A549 (cell line): ENCODE data around the gene DTNB. TPM values are rescaled to one million over a fixed set of nuclear protein-coding genes. Genes with fewer than 3 reads are reported as not detected.

Source experiments
- ATAC-seq, 2 experiments: fragments of 200-7000 bp in 1 of 2; fragments of >200 bp in 1 of 2; cut with Nextera tagmentation in 1 of 2; cut with Tn5 transposase in 1 of 2; 3 replicates each; pipeline versions ENCODE4 v1.8.0 to v1.9.1; 2018 to 2020; ENCODE audit warnings: mild to moderate bottlenecking in 1 of 2, moderate library complexity in 1 of 2
- CTCF ChIA-PET: fragments of 300-600 bp; sonication (Branson Sonifier 250); formaldehyde crosslinking; extraction: SDS; loops from one replicate; lab custom pipeline; 2021; ENCODE audit warnings: antibody characterized with exemption, inconsistent platforms; lab: Yijun Ruan, JAX
- POLR2A ChIA-PET: fragments of 350-600 bp; formaldehyde crosslinking; extraction: SDS; loops from one replicate; lab custom pipeline; 2021; ENCODE audit warnings: antibody characterized with exemption, inconsistent platforms; lab: Yijun Ruan, JAX
- DNase-seq, 2 experiments: peaks; one replicate each; pipeline versions ENCODE4 v3.0.0 to v3.0.0-alpha.2; 2011 to 2016; ENCODE audit warnings: low read depth in 1 of 2, low spot score in 1 of 2
- FAIRE-seq: peaks from 2 replicates; lab custom pipeline; 2011; peaks lifted over from hg19 to GRCh38; lab: Jason Lieb, UNC
- H3K27ac ChIP-seq, 2 experiments: fragments of >200 bp; sonication (Bioruptor Twin); formaldehyde crosslinking; 3 replicates each; pipeline ENCODE4 v1.5.1; 2016 to 2017
- H3K4me1 ChIP-seq: fragments of >200 bp; sonication (Bioruptor Twin); formaldehyde crosslinking; 3 replicates; pipeline ENCODE4 v1.6.1; 2016
- H3K4me2 ChIP-seq: fragments of >200 bp; sonication (Bioruptor Twin); formaldehyde crosslinking; 3 replicates; pipeline ENCODE4 v1.6.1; 2016
- H3K4me3 ChIP-seq: fragments of >200 bp; sonication (Bioruptor Twin); formaldehyde crosslinking; 3 replicates; pipeline ENCODE4 v1.5.1; 2016
- H3K9me3 ChIP-seq: fragments of >200 bp; sonication (Bioruptor Twin); formaldehyde crosslinking; 3 replicates; pipeline ENCODE4 v1.6.1; 2016
- CHD4 ChIP-seq: fragments of 200-600 bp; sonication (generic); IDR thresholded peaks from 2 replicates; pipeline ENCODE4 v1.6.1; 2016; ENCODE audit warnings: antibody characterized with exemption, mild to moderate bottlenecking, borderline replicate concordance
- E2F6 ChIP-seq: IDR thresholded peaks from 2 replicates; pipeline ENCODE4 v1.6.1; 2012; ENCODE audit warnings: low read depth, borderline replicate concordance
- ESRRA ChIP-seq: fragments of 150-350 bp; IDR thresholded peaks from 2 replicates; pipeline ENCODE4 v1.6.1; 2014; ENCODE audit warnings: mild to moderate bottlenecking, low read length, borderline replicate concordance
- HEYL ChIP-seq: fragments of 250-450 bp; sonication (Bioruptor Pico); IDR thresholded peaks from 2 replicates; pipeline ENCODE4 v1.8.0; 2021; ENCODE audit warnings: mild to moderate bottlenecking, moderate library complexity
- HMGXB4 ChIP-seq: fragments of 250-450 bp; sonication (Bioruptor Pico); IDR thresholded peaks from 2 replicates; pipeline ENCODE4 v1.5.0; 2021; ENCODE audit warnings: mild to moderate bottlenecking, moderate library complexity, borderline replicate concordance
- JUN ChIP-seq, 2 experiments: fragments of >200 bp; sonication (Bioruptor Twin); formaldehyde crosslinking; IDR thresholded peaks; 2 replicates in 1 of 2; 3 replicates in 1 of 2; pipeline ENCODE4 v1.6.1; 2016 to 2017
- JUNB ChIP-seq: fragments of >200 bp; sonication (Bioruptor Twin); formaldehyde crosslinking; IDR thresholded peaks from 2 replicates; pipeline ENCODE4 v1.6.1; 2016
- KDM1A ChIP-seq: fragments of 200-600 bp; sonication (generic); IDR thresholded peaks from 2 replicates; pipeline ENCODE4 v1.6.1; 2016; ENCODE audit warnings: low read depth, mild to moderate bottlenecking
- MAZ ChIP-seq: fragments of 150-350 bp; IDR thresholded peaks from 2 replicates; pipeline ENCODE4 v1.6.1; 2014; ENCODE audit warnings: antibody characterized with exemption, low read depth, low read length, borderline replicate concordance
- NR3C1 ChIP-seq: fragments of >200 bp; sonication (Bioruptor Twin); formaldehyde crosslinking; IDR thresholded peaks from 3 replicates; pipeline ENCODE4 v1.6.1; 2017
- PHF8 ChIP-seq: fragments of 200-600 bp; sonication (generic); IDR thresholded peaks from 2 replicates; pipeline ENCODE4 v1.6.1; 2016; ENCODE audit warnings: low read depth, mild to moderate bottlenecking, antibody characterized with exemption, moderate library complexity, borderline replicate concordance
- POLR2A ChIP-seq: IDR thresholded peaks from 2 replicates; pipeline ENCODE4 v1.6.1; 2012; ENCODE audit warnings: mild to moderate bottlenecking, low read length
- POLR2AphosphoS2 ChIP-seq: conservative IDR thresholded peaks from 2 replicates; pipeline ENCODE4 v1.6.1; 2012; ENCODE audit warnings: low read length, improper control_type of control experiment, inconsistent platforms
- RARB ChIP-seq: fragments of 250-450 bp; sonication (Bioruptor Pico); IDR thresholded peaks from 2 replicates; pipeline ENCODE4 v1.8.0; 2021; ENCODE audit warnings: mild to moderate bottlenecking, moderate library complexity
- SREBF2 ChIP-seq: fragments of 450-650 bp; IDR thresholded peaks from 2 replicates; pipeline ENCODE4 v1.6.1; 2014; ENCODE audit warnings: mild to moderate bottlenecking, moderate library complexity
- TP53 ChIP-seq: fragments of 250-450 bp; sonication (Bioruptor Pico); IDR thresholded peaks from 2 replicates; pipeline ENCODE4 v1.5.0; 2021; ENCODE audit warnings: mild to moderate bottlenecking, moderate library complexity
- ZC3H11A ChIP-seq: fragments of 450-650 bp; IDR thresholded peaks from 2 replicates; pipeline ENCODE4 v1.6.1; 2014; ENCODE audit warnings: antibody characterized with exemption, mild to moderate bottlenecking
- ZFP36 ChIP-seq: fragments of 450-650 bp; IDR thresholded peaks from 2 replicates; pipeline ENCODE4 v1.6.1; 2014; ENCODE audit warnings: borderline replicate concordance; ENCODE audit not compliant: partially characterized antibody
- ZSCAN20 ChIP-seq: fragments of 250-450 bp; sonication (Bioruptor Pico); IDR thresholded peaks from 2 replicates; pipeline ENCODE4 v1.8.0; 2022; ENCODE audit warnings: mild to moderate bottlenecking, moderate library complexity
- WGBS: methylation state at CpG from one replicate; pipeline ENCODE4 v1.1.6; 2017; ENCODE audit errors: missing lambda C conversion rate; 5-methylcytosine and 5-hydroxymethylcytosine counted together
- polyA plus RNA-seq, 4 experiments: library from polyadenylated mRNA; depleted of rRNA in 3 of 4; stranded (reverse); fragments of >200 nt; fragmentation: RNase III in 1 of 4; extraction: RNeasy Plus Mini Kit Qiagen cat#74134 plus additional on column Dnase treatment in 1 of 4; gene quantifications; 2 replicates in 3 of 4; 3 replicates in 1 of 4; pipeline ENCODE4 v1.2.3, GENCODE V29; 2011 to 2017
- TF ChIP-seq, protein P1 (sequence below): IDR thresholded peaks from 2 replicates; pipeline ENCODE4 v1.6.1; 2012
- TF ChIP-seq, protein P2 (sequence below): fragments of 450-650 bp; IDR thresholded peaks from 2 replicates; pipeline ENCODE4 v1.6.1; 2014; ENCODE audit warnings: antibody characterized with exemption

DTNB gene
- polyA plus RNA-seq, 2 of the 4 experiments (the other 2 are of a cell fraction), result 11.2 to 32.6 TPM

DNA sequence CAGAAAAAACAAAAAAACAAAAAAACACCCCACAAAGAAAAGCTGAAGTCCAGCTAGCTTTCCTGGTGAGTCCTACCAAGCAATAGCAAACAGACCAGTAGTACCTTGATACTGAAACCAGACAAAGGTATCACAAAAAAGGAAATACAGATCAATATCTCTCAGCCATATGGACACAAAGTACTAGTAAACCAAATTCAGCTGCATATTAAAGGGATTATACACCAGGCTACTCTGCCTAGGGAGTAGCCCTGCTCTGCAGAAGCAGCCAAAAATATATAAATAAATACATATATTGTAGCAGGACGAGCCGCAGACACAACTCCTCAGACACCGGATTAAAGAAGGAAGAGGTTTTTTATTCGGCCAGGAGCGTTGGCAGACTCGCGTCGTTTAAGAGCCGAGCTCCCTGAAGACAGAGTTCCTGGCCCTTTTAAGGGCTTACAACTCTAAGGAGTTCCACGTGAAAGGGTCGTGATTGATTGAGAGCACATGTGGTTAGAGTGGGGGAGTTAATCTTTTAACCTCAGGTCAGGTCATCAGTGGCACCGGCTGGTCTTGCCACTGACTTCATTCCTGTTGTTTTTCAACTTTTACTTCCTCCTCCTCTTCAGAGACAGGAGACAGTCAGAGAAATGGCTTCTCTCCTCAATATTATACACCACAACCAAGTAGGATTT lies 38.4 kb upstream of the DTNB start:
- H3K27ac ChIP-seq, result no peak overlapping the region
- no peak for TF ChIP-seq HEYL (CRISPR knock-in tag)
- TF ChIP-seq MAZ, result no peak
- TF ChIP-seq, protein P1, sequence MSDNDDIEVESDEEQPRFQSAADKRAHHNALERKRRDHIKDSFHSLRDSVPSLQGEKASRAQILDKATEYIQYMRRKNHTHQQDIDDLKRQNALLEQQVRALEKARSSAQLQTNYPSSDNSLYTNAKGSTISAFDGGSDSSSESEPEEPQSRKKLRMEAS, result no peak
- no peak for TF ChIP-seq JUNB
- TF ChIP-seq RARB (CRISPR knock-in tag), result no peak
- TF ChIP-seq TP53 (CRISPR knock-in tag), result no peak
- TF ChIP-seq SREBF2, result no peak
- H3K9me3 ChIP-seq, result no peaks in the 10 kb centered on the region
- ChIA-PET POLR2A (no interaction called here), CTCF (interaction anchor here (4.4 to 5.8 kb wide), 3 partner anchors 12 to 104 kb away, joined by 20 to 46 read pairs (median 22); no protein-coding TSS in a partner anchor)
- WGBS, result 73% methylated on average over 12 of the region's 12 CpGs
- FAIRE-seq, result no peak
- no peak overlapping the region for H3K4me2 ChIP-seq
- H3K4me1 ChIP-seq, result peaks cover 12% of the 10 kb centered on the region; the same call in 2 of the 3 replicates
- ATAC-seq, result no peak
- DNase-seq, result no peak
- H3K4me3 ChIP-seq, result no peak overlapping the region

DNA sequence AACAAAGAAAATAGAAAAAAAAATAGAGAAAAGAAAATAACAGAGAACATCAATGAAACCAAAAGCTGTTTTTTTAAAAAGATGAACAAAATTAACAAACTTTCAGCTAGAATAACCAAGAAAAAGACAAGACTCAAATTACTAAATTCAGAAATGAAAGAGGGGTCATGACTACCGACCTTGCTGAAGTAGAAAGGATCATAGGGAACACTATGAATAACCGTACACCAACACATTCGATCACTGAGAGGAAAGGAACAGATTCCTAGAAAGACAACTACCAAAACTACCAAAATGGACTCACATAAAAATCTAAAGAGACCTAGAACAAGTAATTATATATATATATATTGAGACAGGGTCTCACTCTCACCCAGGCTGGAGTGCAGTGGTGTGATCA lies 37.4 kb upstream of the DTNB start:
- no peaks in the 10 kb centered on the region for H3K9me3 ChIP-seq
- peaks cover 12% of the 10 kb centered on the region; the same call in 2 of the 3 replicates for H3K4me1 ChIP-seq
- DNase-seq, result no peak
- ChIA-PET POLR2A (no interaction called here), CTCF (interaction anchor here (0.6 to 5.8 kb wide), 7 partner anchors 11 to 112 kb away, joined by 3 to 46 read pairs (median 5); no protein-coding TSS in a partner anchor)
- WGBS, result 91% methylated on average over 3 of the region's 3 CpGs
- no peak for TF ChIP-seq ZSCAN20 (CRISPR knock-in tag)
- no peak for TF ChIP-seq PHF8
- no peak for TF ChIP-seq ZC3H11A
- no peak for TF ChIP-seq ZFP36
- TF ChIP-seq POLR2AphosphoS2, result no peak
- TF ChIP-seq, protein P2, sequence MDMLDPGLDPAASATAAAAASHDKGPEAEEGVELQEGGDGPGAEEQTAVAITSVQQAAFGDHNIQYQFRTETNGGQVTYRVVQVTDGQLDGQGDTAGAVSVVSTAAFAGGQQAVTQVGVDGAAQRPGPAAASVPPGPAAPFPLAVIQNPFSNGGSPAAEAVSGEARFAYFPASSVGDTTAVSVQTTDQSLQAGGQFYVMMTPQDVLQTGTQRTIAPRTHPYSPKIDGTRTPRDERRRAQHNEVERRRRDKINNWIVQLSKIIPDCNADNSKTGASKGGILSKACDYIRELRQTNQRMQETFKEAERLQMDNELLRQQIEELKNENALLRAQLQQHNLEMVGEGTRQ, result no peak
- TF ChIP-seq E2F6, result no peak
- no peak for TF ChIP-seq NR3C1
- TF ChIP-seq POLR2A, result no peak
- no peak for TF ChIP-seq CHD4
- TF ChIP-seq HMGXB4 (CRISPR knock-in tag), result no peak
- TF ChIP-seq KDM1A, result no peak
- TF ChIP-seq ESRRA, result no peak
- TF ChIP-seq JUN (IDR thresholded peaks at IDR 0.05), result no peak
- peak overlapping the region; percentile 71; the same call in 1 of the 3 replicates for H3K4me2 ChIP-seq
- no peak overlapping the region for H3K27ac ChIP-seq
- no peak for FAIRE-seq
- no peak for ATAC-seq
- H3K4me3 ChIP-seq, result no peak overlapping the region
